ENCODE measurements around the gene ULBP3. TPM values are rescaled to one million over a fixed set of nuclear protein-coding genes. Genes with fewer than 3 reads are reported as not detected.
"Not testable (repeated sequence)": the region's sequence is repeated elsewhere in the genome, so short reads cannot be mapped to it uniquely, and the experiment has no call there.

The ULBP3 gene
- polyA plus RNA-seq, 1 donor, result 1.9 TPM

- DNase-seq (ENCODE audit: low read depth), result no peak
Observed at GRCh38 chr6:150076196-150076893, 7.4 kb upstream of the ULBP3 start.

- no peak for DNase-seq (ENCODE audit: low read depth)
Observed at GRCh38 chr6:150075034-150075421, 6.1 kb upstream of the ULBP3 start.

GRCh38 chr6:150074396-150075033, 5.6 kb upstream of the ULBP3 start:
- DNase-seq (ENCODE audit: low read depth), result not testable (repeated sequence)

GRCh38 chr6:150072201-150072600, 3.3 kb upstream of the ULBP3 start:
- DNase-seq (ENCODE audit: low read depth), result no peak

- no peak for DNase-seq (ENCODE audit: low read depth)
Observed at GRCh38 chr6:150070236-150070818, 1.4 kb upstream of the ULBP3 start.

GRCh38 chr6:150069706-150070105, 785 bp upstream of the ULBP3 start:
- no peak for DNase-seq (ENCODE audit: low read depth)

- DNase-seq (ENCODE audit: low read depth), result no peak
Observed at GRCh38 chr6:150068151-150068550, 770 bp downstream of the ULBP3 start.

- no peak for DNase-seq (ENCODE audit: low read depth)
Observed at GRCh38 chr6:150065083-150065482, 3.8 kb downstream of the ULBP3 start.

GRCh38 chr6:150063640-150064039, 5.3 kb downstream of the ULBP3 start:
- no peak for DNase-seq (ENCODE audit: low read depth)

GRCh38 chr6:150059973-150060372, 8.9 kb downstream of the ULBP3 start:
- DNase-seq (ENCODE audit: low read depth), result not testable (repeated sequence)

- no peak for DNase-seq (ENCODE audit: low read depth)
Observed at GRCh38 chr6:150058986-150059385, 9.9 kb downstream of the ULBP3 start.

- no peak for DNase-seq (ENCODE audit: low read depth)
Observed at GRCh38 chr6:150058231-150058792, 10.6 kb downstream of the ULBP3 start.

GRCh38 chr6:150057501-150057951, 11.4 kb downstream of the ULBP3 start:
- DNase-seq (ENCODE audit: low read depth), result no peak

GRCh38 chr6:150056916-150057315, 12.0 kb downstream of the ULBP3 start:
- DNase-seq (ENCODE audit: low read depth), result no peak

- no peak for DNase-seq (ENCODE audit: low read depth)
Observed at GRCh38 chr6:150056156-150056555, 12.8 kb downstream of the ULBP3 start.

- DNase-seq (ENCODE audit: low read depth), result no peak
Observed at GRCh38 chr6:150055131-150055530, 13.8 kb downstream of the ULBP3 start.

GRCh38 chr6:150053450-150053849, 15.5 kb downstream of the ULBP3 start:
- DNase-seq (ENCODE audit: low read depth), result no peak

GRCh38 chr6:150050846-150051245, 18.1 kb downstream of the ULBP3 start:
- DNase-seq (ENCODE audit: low read depth), result no peak

- DNase-seq (ENCODE audit: low read depth), result no peak
Observed at GRCh38 chr6:150048099-150048498, 20.8 kb downstream of the ULBP3 start.

GRCh38 chr6:150046943-150047342, 22.0 kb downstream of the ULBP3 start:
- no peak for DNase-seq (ENCODE audit: low read depth)

GRCh38 chr6:150044621-150045145, 24.2 kb downstream of the ULBP3 start:
- DNase-seq (ENCODE audit: low read depth), result no peak
